Adrenal gland (tissue), 5 donors: ENCODE measurements around the gene SDCCAG8.

ENCODE experiments used
- POLR2A ChIP-seq, 2 donors: fragments of 450-650 bp; IDR thresholded peaks; one replicate each; pipeline ENCODE4 v1.6.1; 2017; ENCODE audit warnings: antibody characterized with exemption in 2 of 2, mild to moderate bottlenecking in 2 of 2, moderate library complexity in 1 of 2
- TF ChIP-seq, protein P1 (sequence below), 6 experiments: fragments of 450-650 bp in 4 of 6; fragments of 200-600 bp in 2 of 6; sonication (generic) in 1 of 6; IDR thresholded peaks; 1 replicate in 5 of 6; 2 replicates in 1 of 6; pipeline versions ENCODE4 v1.5.1 to v1.8.0; 2016 to 2021; ENCODE audit warnings: antibody characterized with exemption in 6 of 6, mild to moderate bottlenecking in 2 of 6, moderate library complexity in 1 of 6
- donor health status: DM: no; HTN: no; CAD: no.

DNA sequence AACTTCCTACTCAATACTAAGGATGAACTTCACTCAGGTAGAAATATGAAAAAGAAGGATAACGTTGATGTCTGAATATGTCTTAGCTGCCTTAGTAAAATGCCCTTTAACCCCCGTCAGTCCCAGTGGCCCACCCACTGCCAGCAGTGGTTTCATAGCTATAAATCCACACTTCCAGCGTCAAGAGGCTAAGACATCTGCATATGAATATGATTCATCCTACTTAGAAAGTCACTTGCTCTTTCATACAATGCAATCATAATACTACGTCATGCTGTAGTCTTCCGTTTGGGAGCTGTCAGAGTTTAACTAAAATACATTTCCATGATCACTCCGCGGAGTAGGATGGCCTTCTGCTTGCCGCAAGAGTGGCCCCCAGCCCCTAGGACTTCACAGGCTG is 247.3 kb downstream of the SDCCAG8 start:
- TF ChIP-seq, protein P1, sequence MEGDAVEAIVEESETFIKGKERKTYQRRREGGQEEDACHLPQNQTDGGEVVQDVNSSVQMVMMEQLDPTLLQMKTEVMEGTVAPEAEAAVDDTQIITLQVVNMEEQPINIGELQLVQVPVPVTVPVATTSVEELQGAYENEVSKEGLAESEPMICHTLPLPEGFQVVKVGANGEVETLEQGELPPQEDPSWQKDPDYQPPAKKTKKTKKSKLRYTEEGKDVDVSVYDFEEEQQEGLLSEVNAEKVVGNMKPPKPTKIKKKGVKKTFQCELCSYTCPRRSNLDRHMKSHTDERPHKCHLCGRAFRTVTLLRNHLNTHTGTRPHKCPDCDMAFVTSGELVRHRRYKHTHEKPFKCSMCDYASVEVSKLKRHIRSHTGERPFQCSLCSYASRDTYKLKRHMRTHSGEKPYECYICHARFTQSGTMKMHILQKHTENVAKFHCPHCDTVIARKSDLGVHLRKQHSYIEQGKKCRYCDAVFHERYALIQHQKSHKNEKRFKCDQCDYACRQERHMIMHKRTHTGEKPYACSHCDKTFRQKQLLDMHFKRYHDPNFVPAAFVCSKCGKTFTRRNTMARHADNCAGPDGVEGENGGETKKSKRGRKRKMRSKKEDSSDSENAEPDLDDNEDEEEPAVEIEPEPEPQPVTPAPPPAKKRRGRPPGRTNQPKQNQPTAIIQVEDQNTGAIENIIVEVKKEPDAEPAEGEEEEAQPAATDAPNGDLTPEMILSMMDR (IDR thresholded peaks at IDR 0.05): no peak
- TF ChIP-seq POLR2A (IDR thresholded peaks at IDR 0.05): no peak
